ENCODE measurements around the gene ZNF768.
A peak's percentile ranks its signal among the peaks of the same experiment; 100 is the strongest.
"Not testable (repeated sequence)": the region's sequence is repeated elsewhere in the genome, so short reads cannot be mapped to it uniquely, and the experiment has no call there.

Gene ZNF768

GRCh38 chr16:30556125-30556473 is 29.7 kb upstream of the ZNF768 start:
- no peak for DNase-seq (ENCODE audit: low read depth in 1 of 2, low spot score in 1 of 2)

GRCh38 chr16:30555315-30556124 is 29.2 kb upstream of the ZNF768 start:
- no peak for DNase-seq (ENCODE audit: low read depth in 1 of 2, low spot score in 1 of 2)

GRCh38 chr16:30554557-30555314 is 28.4 kb upstream of the ZNF768 start:
- no peak for DNase-seq (ENCODE audit: low read depth in 1 of 2, low spot score in 1 of 2)

- DNase-seq (ENCODE audit: low read depth in 1 of 2, low spot score in 1 of 2) = no peak
Observed at GRCh38 chr16:30553393-30553899, 27.1 kb upstream of the ZNF768 start.

- no peak for DNase-seq (ENCODE audit: low read depth in 1 of 2, low spot score in 1 of 2)
Observed at GRCh38 chr16:30552956-30553355, 26.6 kb upstream of the ZNF768 start.

- DNase-seq (ENCODE audit: low read depth in 1 of 2, low spot score in 1 of 2) = peak in 1 of 2 donors; percentile 58
Observed at GRCh38 chr16:30551781-30552180, 25.4 kb upstream of the ZNF768 start.

- no peak for DNase-seq (ENCODE audit: low read depth in 1 of 2, low spot score in 1 of 2)
Observed at GRCh38 chr16:30548416-30549253, 22.3 kb upstream of the ZNF768 start.

GRCh38 chr16:30546115-30546514 is 19.7 kb upstream of the ZNF768 start:
- DNase-seq (ENCODE audit: low read depth in 1 of 2, low spot score in 1 of 2) = no peak

GRCh38 chr16:30543067-30543466 is 16.7 kb upstream of the ZNF768 start:
- DNase-seq (ENCODE audit: low read depth in 1 of 2, low spot score in 1 of 2) = no peak

- no peak for DNase-seq (ENCODE audit: low read depth in 1 of 2, low spot score in 1 of 2)
Observed at GRCh38 chr16:30541502-30542329, 15.3 kb upstream of the ZNF768 start.

GRCh38 chr16:30540916-30541464 is 14.6 kb upstream of the ZNF768 start:
- DNase-seq (ENCODE audit: low read depth in 1 of 2, low spot score in 1 of 2) = not testable (repeated sequence)

- not testable (repeated sequence) for DNase-seq (ENCODE audit: low read depth in 1 of 2, low spot score in 1 of 2)
Observed at GRCh38 chr16:30539986-30540526, 13.7 kb upstream of the ZNF768 start.

- DNase-seq (ENCODE audit: low read depth in 1 of 2, low spot score in 1 of 2) = no peak
Observed at GRCh38 chr16:30539000-30539964, 12.9 kb upstream of the ZNF768 start.

- DNase-seq (ENCODE audit: low read depth in 1 of 2, low spot score in 1 of 2) = not testable (repeated sequence)
Observed at GRCh38 chr16:30536391-30537024, 10.1 kb upstream of the ZNF768 start.

GRCh38 chr16:30535777-30536190 is 9.4 kb upstream of the ZNF768 start:
- DNase-seq (ENCODE audit: low read depth in 1 of 2, low spot score in 1 of 2) = peak; percentile 57 to 70

GRCh38 chr16:30535106-30535776 is 8.9 kb upstream of the ZNF768 start:
- peak in 1 of 2 donors; percentile 39 for DNase-seq (ENCODE audit: low read depth in 1 of 2, low spot score in 1 of 2)

GRCh38 chr16:30534368-30535105 is 8.2 kb upstream of the ZNF768 start, which contains the start of gene ZNF747:
Gene ZNF747 (minus strand): TSS chr16:30534858. CDS start chr16:30534679, 179 bp downstream.
- peak; percentile 82 to 88 for DNase-seq (ENCODE audit: low read depth in 1 of 2, low spot score in 1 of 2)
